BLaER1 treated with 17β-estradiol and CSF1 and Interleukin-3, amounts not matched to agents 10 nM and 100 nM (cell line): ENCODE measurements around the gene DUOXA2.

ENCODE experiments used
- H3K27ac ChIP-seq, 11 experiments: shearing (Covaris generic); formaldehyde crosslinking; 2 replicates each; pipeline ENCODE4 v1.8.1; 2022
- H3K27me3 ChIP-seq, 11 experiments: shearing (Covaris generic); formaldehyde crosslinking; 2 replicates each; pipeline ENCODE4 v1.8.1; 2022
- H3K36me3 ChIP-seq, 11 experiments: shearing (Covaris generic); formaldehyde crosslinking; 2 replicates each; pipeline ENCODE4 v1.8.1; 2022
- H3K4me1 ChIP-seq, 10 experiments: shearing (Covaris generic); formaldehyde crosslinking; 2 replicates each; pipeline ENCODE4 v1.8.1; 2022
- H3K4me2 ChIP-seq, 11 experiments: shearing (Covaris generic); formaldehyde crosslinking; 2 replicates each; pipeline ENCODE4 v1.8.1; 2022
- H3K4me3 ChIP-seq, 10 experiments: shearing (Covaris generic); formaldehyde crosslinking; 2 replicates each; pipeline ENCODE4 v1.8.1; 2022
- H3K9ac ChIP-seq, 11 experiments: shearing (Covaris generic); formaldehyde crosslinking; 2 replicates each; pipeline ENCODE4 v1.8.1; 2022
- H3K9me3 ChIP-seq, 11 experiments: shearing (Covaris generic); formaldehyde crosslinking; replicated peaks in 1 of 11; 2 replicates each; pipeline ENCODE4 v1.8.1; 2022
- H4K20me1 ChIP-seq, 11 experiments: shearing (Covaris generic); formaldehyde crosslinking; 2 replicates each; pipeline ENCODE4 v1.8.1; 2022
- Cebpa-rat ChIP-seq, 11 experiments: shearing (Covaris generic); IDR thresholded peaks; 2 replicates each; pipeline ENCODE4 v1.8.1; 2022

The DUOXA2 gene

GRCh38 chr15:45137703-45138102 is 23.6 kb downstream of the DUOXA2 start:
- H3K4me1 ChIP-seq, result peaks cover 4 to 30% (median 17%) of the 10 kb centered on the region in 10 experiments; a peak in 19 of 20 replicates
- H3K4me2 ChIP-seq, result no peak overlapping the region
- no peak overlapping the region for H3K9ac ChIP-seq
- no peaks in the 10 kb centered on the region for H3K36me3 ChIP-seq
- H3K4me3 ChIP-seq, result no peak overlapping the region
- TF ChIP-seq Cebpa-rat (IDR thresholded peaks at IDR 0.05), result no peak
- H4K20me1 ChIP-seq, result no peaks in the 10 kb centered on the region
- H3K27me3 ChIP-seq, result peaks cover 0 to 7% (median 4%) of the 10 kb centered on the region in 11 experiments; a peak in 7 of 22 replicates
- H3K9me3 ChIP-seq, result peaks cover 0 to 8% (median 5%) of the 10 kb centered on the region in 11 experiments; a peak in 7 of 22 replicates
- H3K27ac ChIP-seq, result no peak overlapping the region

GRCh38 chr15:45138814-45139765 is 25.0 kb downstream of the DUOXA2 start:
- Histone ChIP-seq H3K4me2 (no peak overlapping the region), H3K4me1 (peaks cover 4 to 33% (median 22%) of the 10 kb centered on the region in 10 experiments; a peak in 19 of 20 replicates), H3K27ac (no peak overlapping the region), H3K4me3 (no peak overlapping the region), H3K9ac (no peak overlapping the region), H3K36me3 (no peaks in the 10 kb centered on the region), H3K9me3 (peaks cover 0 to 8% (median 5%) of the 10 kb centered on the region in 11 experiments; a peak in 7 of 22 replicates), H4K20me1 (no peaks in the 10 kb centered on the region), H3K27me3 (peaks cover 0 to 7% (median 4%) of the 10 kb centered on the region in 11 experiments; a peak in 7 of 22 replicates)
- no peak for TF ChIP-seq Cebpa-rat (IDR thresholded peaks at IDR 0.05)

GRCh38 chr15:45139770-45140169 is 25.6 kb downstream of the DUOXA2 start:
- no peaks in the 10 kb centered on the region for H3K36me3 ChIP-seq
- no peaks in the 10 kb centered on the region for H4K20me1 ChIP-seq
- H3K9ac ChIP-seq, result no peak overlapping the region
- H3K4me1 ChIP-seq, result peaks cover 4 to 33% (median 22%) of the 10 kb centered on the region in 10 experiments; a peak in 19 of 20 replicates
- peaks cover 0 to 7% (median 5%) of the 10 kb centered on the region in 11 experiments; a peak in 7 of 22 replicates for H3K9me3 ChIP-seq
- no peak for TF ChIP-seq Cebpa-rat (IDR thresholded peaks at IDR 0.05)
- no peak overlapping the region for H3K27ac ChIP-seq
- no peak overlapping the region for H3K4me3 ChIP-seq
- no peak overlapping the region for H3K4me2 ChIP-seq
- H3K27me3 ChIP-seq, result peaks cover 0 to 6% (median 4%) of the 10 kb centered on the region in 11 experiments; a peak in 7 of 22 replicates

- TF ChIP-seq Cebpa-rat (IDR thresholded peaks at IDR 0.05), result no peak
- Histone ChIP-seq H3K4me2 (peak overlapping the region in 5 of 11 experiments; percentile 57 to 73 (median 70); a peak in 6 of 22 replicates), H3K27ac (no peak overlapping the region), H4K20me1 (no peaks in the 10 kb centered on the region), H3K4me1 (peaks cover 4 to 33% (median 22%) of the 10 kb centered on the region in 10 experiments; a peak in 19 of 20 replicates), H3K9ac (no peak overlapping the region), H3K9me3 (no peaks in the 10 kb centered on the region), H3K27me3 (no peaks in the 10 kb centered on the region), H3K36me3 (no peaks in the 10 kb centered on the region), H3K4me3 (no peak overlapping the region)
Observed at GRCh38 chr15:45140557-45141250, 26.6 kb downstream of the DUOXA2 start.

GRCh38 chr15:45141386-45141785 is 27.3 kb downstream of the DUOXA2 start:
- Histone ChIP-seq H3K36me3 (no peaks in the 10 kb centered on the region), H3K4me2 (peak overlapping the region in 9 of 11 experiments; percentile 31 to 73 (median 70); a peak in 16 of 22 replicates), H3K9me3 (no peaks in the 10 kb centered on the region), H3K27ac (peak overlapping the region in 1 of 11 experiments; percentile 34; a peak in 1 of 22 replicates), H3K4me1 (peaks cover 4 to 33% (median 22%) of the 10 kb centered on the region in 10 experiments; a peak in 19 of 20 replicates), H3K27me3 (no peaks in the 10 kb centered on the region), H4K20me1 (no peaks in the 10 kb centered on the region), H3K4me3 (no peak overlapping the region), H3K9ac (peak overlapping the region in 2 of 11 experiments; percentile 6 to 10; a peak in 2 of 22 replicates)
- no peak for TF ChIP-seq Cebpa-rat (IDR thresholded peaks at IDR 0.05)

GRCh38 chr15:45143056-45143455 is 28.9 kb downstream of the DUOXA2 start:
- Histone ChIP-seq H3K27me3 (no peaks in the 10 kb centered on the region), H3K4me3 (no peak overlapping the region), H3K36me3 (no peaks in the 10 kb centered on the region), H3K4me2 (peak overlapping the region in 8 of 11 experiments; percentile 57 to 73 (median 70); a peak in 13 of 22 replicates), H3K9me3 (no peaks in the 10 kb centered on the region), H3K27ac (peak overlapping the region in 1 of 11 experiments; percentile 8; a peak in 1 of 22 replicates), H3K9ac (no peak overlapping the region), H3K4me1 (peaks cover 4 to 28% (median 21%) of the 10 kb centered on the region in 10 experiments; a peak in 19 of 20 replicates), H4K20me1 (no peaks in the 10 kb centered on the region)
- TF ChIP-seq Cebpa-rat (IDR thresholded peaks at IDR 0.05), result no peak

GRCh38 chr15:45143946-45144345 is 29.8 kb downstream of the DUOXA2 start:
- H3K4me2 ChIP-seq, result no peak overlapping the region
- no peak for TF ChIP-seq Cebpa-rat (IDR thresholded peaks at IDR 0.05)

GRCh38 chr15:45144775-45145174 is 30.6 kb downstream of the DUOXA2 start:
- H3K36me3 ChIP-seq, result no peaks in the 10 kb centered on the region
- H3K4me2 ChIP-seq, result no peak overlapping the region
- no peak overlapping the region for H3K27ac ChIP-seq
- H3K4me1 ChIP-seq, result peaks cover 4 to 35% (median 28%) of the 10 kb centered on the region in 10 experiments; a peak in 19 of 20 replicates
- no peak overlapping the region for H3K4me3 ChIP-seq
- no peak for TF ChIP-seq Cebpa-rat (IDR thresholded peaks at IDR 0.05)
- H3K9me3 ChIP-seq, result no peaks in the 10 kb centered on the region
- no peak overlapping the region for H3K9ac ChIP-seq
- H3K27me3 ChIP-seq, result no peaks in the 10 kb centered on the region
- no peaks in the 10 kb centered on the region for H4K20me1 ChIP-seq

More at GRCh38 chr15:45143946-45144345, 29.8 kb downstream of the DUOXA2 start:
- no peak overlapping the region for H3K4me3 ChIP-seq
- no peaks in the 10 kb centered on the region for H3K36me3 ChIP-seq
- no peak overlapping the region for H3K9ac ChIP-seq
- H4K20me1 ChIP-seq, result no peaks in the 10 kb centered on the region
- H3K9me3 ChIP-seq, result no peaks in the 10 kb centered on the region
- H3K27ac ChIP-seq, result no peak overlapping the region
- no peaks in the 10 kb centered on the region for H3K27me3 ChIP-seq
- H3K4me1 ChIP-seq, result peaks cover 4 to 33% (median 26%) of the 10 kb centered on the region in 10 experiments; a peak in 19 of 20 replicates
